Caco-2 (cell line): Measurements from ENCODE around the gene DIS3L2. TPM values are rescaled to one million over a fixed set of nuclear protein-coding genes. Genes with fewer than 3 reads are reported as not detected.

Experiments used
- BruUV-seq: library from RNA; stranded (reverse); fragments of 400-500 nt; replicated peaks from 2 replicates; lab custom pipeline; 2021; lab: Mats Ljungman, UMichigan
- CTCF ChIA-PET: fragments of 300-600 bp; sonication (Branson Sonifier 250); formaldehyde crosslinking; loops from one replicate; lab custom pipeline; 2022; ENCODE audit warnings: antibody characterized with exemption; lab: Charles Lee
- POLR2A ChIA-PET: fragments of 300-600 bp; sonication (Branson Sonifier 250); formaldehyde crosslinking; loops from one replicate; lab custom pipeline; 2022; ENCODE audit warnings: antibody characterized with exemption; lab: Charles Lee
- DNase-seq, 2 experiments: peaks; one replicate each; pipeline versions ENCODE4 v3.0.0 to v3.0.0-alpha.2; 2020 to 2022
- H3K27me3 ChIP-seq: replicated peaks from 2 replicates; pipeline ENCODE4 v1.6.0; 2011; ENCODE audit warnings: low read length; ENCODE audit not compliant: control insufficient read depth, insufficient read depth
- H3K36me3 ChIP-seq: 2 replicates; pipeline ENCODE4 v1.5.1; 2011; ENCODE audit warnings: low read length; ENCODE audit not compliant: control insufficient read depth, insufficient read depth
- H3K4me1 ChIP-seq: fragments of 250-450 bp; sonication (Bioruptor Pico); 2 replicates; pipeline ENCODE4 v1.5.1; 2020; ENCODE audit warnings: mild to moderate bottlenecking
- H3K4me3 ChIP-seq: 2 replicates; pipeline ENCODE4 v1.5.1; 2011; ENCODE audit warnings: low read depth, mild to moderate bottlenecking, control low read depth, low read length
- H3K9me3 ChIP-seq: fragments of 250-450 bp; sonication (Bioruptor Pico); 2 replicates; pipeline ENCODE4 v1.5.1; 2020; ENCODE audit warnings: mild to moderate bottlenecking, moderate library complexity
- H3K27ac Mint-ChIP-seq: one replicate; pipeline ENCODE4 v1.8.0; 2022; ENCODE audit warnings: mixed read lengths; ENCODE audit not compliant: unreplicated experiment
- H3K27me3 Mint-ChIP-seq: one replicate; pipeline ENCODE4 v1.8.0; 2022; ENCODE audit warnings: mixed read lengths; ENCODE audit not compliant: insufficient read depth, unreplicated experiment
- H3K36me3 Mint-ChIP-seq: one replicate; pipeline ENCODE4 v1.8.0; 2022; ENCODE audit warnings: mild to moderate bottlenecking, mixed read lengths; ENCODE audit not compliant: insufficient read depth, unreplicated experiment
- H3K4me1 Mint-ChIP-seq: one replicate; pipeline ENCODE4 v1.8.0; 2022; ENCODE audit warnings: low read depth, mixed read lengths; ENCODE audit not compliant: unreplicated experiment
- H3K4me3 Mint-ChIP-seq: one replicate; pipeline ENCODE4 v1.8.0; 2022; ENCODE audit warnings: mild to moderate bottlenecking, moderate library complexity, mixed read lengths; ENCODE audit not compliant: unreplicated experiment
- H3K9me3 Mint-ChIP-seq: one replicate; pipeline ENCODE4 v1.8.0; 2022; ENCODE audit warnings: mixed read lengths; ENCODE audit not compliant: unreplicated experiment
- intact Hi-C: fragments of 100-400 bp; cut with micrococcal nuclease; formaldehyde crosslinking; loops from one replicate; pipeline ENCODE4 v1.10.0; 2022; ENCODE audit not compliant: unreplicated experiment
- total RNA-seq: library from RNA; stranded (reverse); gene quantifications from 2 replicates; pipeline ENCODE4 v1.2.3, GENCODE V29; 2022
- TF ChIP-seq, protein P1 (sequence below), 2 experiments: fragments of 200-600 bp in 1 of 2; IDR thresholded peaks; 1 replicate in 1 of 2; 2 replicates in 1 of 2; pipeline versions ENCODE4 v1.5.1 to v1.8.0; 2011 to 2022; ENCODE audit warnings: antibody characterized with exemption in 1 of 2, control low read depth in 1 of 2, inconsistent platforms in 1 of 2, low read depth in 1 of 2, low read length in 1 of 2, mild to moderate bottlenecking in 1 of 2, moderate library complexity in 1 of 2; ENCODE audit not compliant: insufficient read depth in 1 of 2, severe bottlenecking in 1 of 2, unreplicated experiment in 1 of 2

Gene DIS3L2
- total RNA-seq, 1 experiment from 2014 or later = 15.5 TPM

DNA sequence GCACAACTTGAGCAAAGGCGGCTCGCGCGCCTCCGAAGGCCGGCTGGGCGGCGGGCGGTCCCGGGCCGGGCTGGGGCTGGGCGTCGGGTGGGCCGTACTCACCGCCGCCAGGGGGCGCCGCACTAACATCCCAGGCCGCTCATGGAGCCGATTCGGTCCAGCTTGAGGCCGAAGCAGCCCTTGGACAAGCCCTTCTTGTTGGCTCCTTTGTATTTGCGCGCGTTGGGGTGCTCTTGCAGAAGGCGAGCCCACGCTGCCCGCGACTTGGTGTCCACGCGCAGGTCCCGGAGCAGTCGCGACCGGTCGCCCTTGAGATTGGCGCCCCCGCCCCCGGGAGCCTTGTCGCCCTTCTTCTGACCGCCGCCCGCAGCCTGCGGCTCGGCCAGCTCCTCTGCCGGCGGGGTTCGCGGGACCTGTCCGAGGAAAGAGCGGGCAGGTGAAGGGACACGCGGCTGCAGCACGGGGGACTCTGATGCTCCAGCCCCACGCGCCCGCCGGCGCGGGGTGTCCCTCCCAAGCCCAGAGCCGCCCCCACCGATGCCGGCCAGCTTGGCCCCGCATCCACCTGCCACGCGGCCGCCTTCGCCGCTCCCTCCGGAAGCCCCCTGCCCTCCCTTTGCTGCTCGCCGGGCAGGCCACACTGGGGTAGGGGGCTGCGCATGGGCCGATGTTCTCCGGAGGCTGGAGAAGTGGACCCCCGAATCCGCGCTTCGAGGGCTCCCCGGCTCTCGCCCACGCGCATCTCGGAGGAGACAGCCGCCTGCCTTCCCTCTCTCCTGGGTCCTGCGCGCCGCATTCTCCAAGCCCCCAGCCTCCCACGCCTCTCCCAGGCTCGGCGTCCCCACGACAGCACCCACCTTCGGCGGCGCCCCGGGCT lies 36.0 kb upstream of the DIS3L2 start:
- ChIA-PET CTCF (interaction anchor here (0.6 to 1.4 kb wide), 7 partner anchors 8 to 401 kb away, joined by 3 to 8 read pairs (median 3); partner anchors contain the start of gene DIS3L2), POLR2A (interaction anchor here (0.6 kb wide), 1 partner anchor 361 kb away, joined by 3 read pairs; no protein-coding TSS in a partner anchor)

DNA sequence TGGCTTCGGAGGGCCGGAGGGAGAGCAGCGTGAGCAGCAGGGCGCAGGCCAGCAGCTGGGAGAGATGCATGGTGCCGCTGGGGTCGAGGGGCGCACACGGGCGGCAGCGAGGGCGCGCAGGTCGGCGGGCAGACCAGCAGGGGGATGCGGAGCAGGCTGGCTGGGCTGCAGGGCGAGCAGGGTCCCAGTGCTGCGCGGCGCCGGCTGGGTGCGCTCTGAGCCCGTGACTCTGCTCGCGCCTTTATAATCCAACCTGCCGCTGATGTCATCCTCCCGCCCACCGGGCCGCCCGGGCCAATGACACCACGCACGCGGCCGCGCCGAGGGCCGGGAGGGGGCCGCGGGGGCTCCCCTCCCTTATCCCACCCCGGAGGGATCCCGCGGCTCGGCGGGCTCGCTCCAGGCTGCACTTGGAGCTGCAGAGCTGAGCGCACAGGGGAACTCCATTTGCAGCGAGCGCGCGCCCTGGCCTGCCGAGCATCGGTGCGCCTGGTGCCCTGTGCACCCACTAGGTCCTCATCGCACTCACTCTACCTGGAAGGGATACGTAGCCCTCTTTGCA lies 35.3 kb upstream of the DIS3L2 start, which contains the start of gene NPPC:
Gene NPPC (minus strand): TSS at position 217 of the 562 bp plus-strand sequence. CDS start 147 bp downstream, at position 70.
- Mint-ChIP-seq H3K4me3 (peak within 1 kb of the TSS; percentile 65), H3K36me3 (no peaks in the 10 kb centered on the region), H3K4me1 (no peaks in the 10 kb centered on the region), H3K27ac (no peak within 1 kb of the TSS), H3K9me3 (no peaks in the 10 kb centered on the region), H3K27me3 (peaks cover 11% of the 10 kb centered on the region)
- intact Hi-C loops = loop anchor here (5.0 kb wide), 2 partner anchors 401 to 511 kb away; no protein-coding TSS in a partner anchor
- peak within 1 kb of the TSS; percentile 49 for H3K4me3 ChIP-seq
- no peaks in the 10 kb centered on the region for H3K9me3 ChIP-seq
- ChIA-PET POLR2A (interaction anchor here (0.6 kb wide), 1 partner anchor 361 kb away, joined by 3 read pairs; no protein-coding TSS in a partner anchor), CTCF (interaction anchor here (0.6 to 1.4 kb wide), 8 partner anchors 9 to 216 kb away, joined by 3 to 8 read pairs (median 4); partner anchors contain the start of gene DIS3L2)
- peak; percentile 49 to 77 for DNase-seq
- no peaks in the 10 kb centered on the region for H3K4me1 ChIP-seq
- BruUV-seq = no TSS peak
- TF ChIP-seq, protein P1, sequence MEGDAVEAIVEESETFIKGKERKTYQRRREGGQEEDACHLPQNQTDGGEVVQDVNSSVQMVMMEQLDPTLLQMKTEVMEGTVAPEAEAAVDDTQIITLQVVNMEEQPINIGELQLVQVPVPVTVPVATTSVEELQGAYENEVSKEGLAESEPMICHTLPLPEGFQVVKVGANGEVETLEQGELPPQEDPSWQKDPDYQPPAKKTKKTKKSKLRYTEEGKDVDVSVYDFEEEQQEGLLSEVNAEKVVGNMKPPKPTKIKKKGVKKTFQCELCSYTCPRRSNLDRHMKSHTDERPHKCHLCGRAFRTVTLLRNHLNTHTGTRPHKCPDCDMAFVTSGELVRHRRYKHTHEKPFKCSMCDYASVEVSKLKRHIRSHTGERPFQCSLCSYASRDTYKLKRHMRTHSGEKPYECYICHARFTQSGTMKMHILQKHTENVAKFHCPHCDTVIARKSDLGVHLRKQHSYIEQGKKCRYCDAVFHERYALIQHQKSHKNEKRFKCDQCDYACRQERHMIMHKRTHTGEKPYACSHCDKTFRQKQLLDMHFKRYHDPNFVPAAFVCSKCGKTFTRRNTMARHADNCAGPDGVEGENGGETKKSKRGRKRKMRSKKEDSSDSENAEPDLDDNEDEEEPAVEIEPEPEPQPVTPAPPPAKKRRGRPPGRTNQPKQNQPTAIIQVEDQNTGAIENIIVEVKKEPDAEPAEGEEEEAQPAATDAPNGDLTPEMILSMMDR (IDR thresholded peaks at IDR 0.05; ENCODE audit: insufficient read depth in 1 of 2, low read depth in 1 of 2, low read length in 1 of 2, severe bottlenecking in 1 of 2, unreplicated experiment in 1 of 2) = peak; percentile 38 to 42
- H3K36me3 ChIP-seq = no peaks in the 10 kb centered on the region
- H3K27me3 ChIP-seq = no peaks in the 10 kb centered on the region; the same call in 1 of the 2 replicates

More for the DNA sequence above, 36.0 kb upstream of the DIS3L2 start:
- Histone ChIP-seq H3K9me3 (no peaks in the 10 kb centered on the region), H3K27me3 (no peaks in the 10 kb centered on the region; the same call in 1 of the 2 replicates), H3K4me3 (peak overlapping the region; percentile 49), H3K4me1 (no peaks in the 10 kb centered on the region), H3K36me3 (no peaks in the 10 kb centered on the region)
- H3K4me1 Mint-ChIP-seq = no peaks in the 10 kb centered on the region
- H3K9me3 Mint-ChIP-seq = no peaks in the 10 kb centered on the region
- peak overlapping the region; percentile 65 for H3K4me3 Mint-ChIP-seq
- no peak overlapping the region for H3K27ac Mint-ChIP-seq
- TF ChIP-seq, protein P1 (IDR thresholded peaks at IDR 0.05; ENCODE audit: insufficient read depth in 1 of 2, low read depth in 1 of 2, low read length in 1 of 2, severe bottlenecking in 1 of 2, unreplicated experiment in 1 of 2) = peak; percentile 59 to 64
- H3K36me3 Mint-ChIP-seq = no peaks in the 10 kb centered on the region
- no TSS peak for BruUV-seq
- peak; percentile 68 to 84 for DNase-seq
- peaks cover 11% of the 10 kb centered on the region for H3K27me3 Mint-ChIP-seq
- intact Hi-C loops = loop anchor here (1.0 to 5.0 kb wide), 3 partner anchors 217 to 512 kb away; no protein-coding TSS in a partner anchor
